ENCODE measurements around the gene OR1M1. TPM values are rescaled to one million over a fixed set of nuclear protein-coding genes. Genes with fewer than 3 reads are reported as not detected.

OR1M1 gene

GRCh38 chr19:9140159-9140874, 53.5 kb downstream of the OR1M1 start, which contains the start of gene ZNF317:
Gene ZNF317, plus strand, starts transcription at chr19:9140397. Its CDS starts 15,620 bp downstream, at chr19:9156017.
- Histone ChIP-seq H3K27me3 (ENCODE audit: control insufficient read depth, insufficient read depth, low read length) (no peaks in the 10 kb centered on the region), H3K36me3 (ENCODE audit: insufficient read depth, low read length) (peaks cover 16% of the 10 kb centered on the region), H3K4me2 (ENCODE audit: low read length) (peak within 1 kb of the TSS; percentile 89), H3K4me1 (ENCODE audit: control insufficient read depth, insufficient read depth, low read length) (peaks cover 9% of the 10 kb centered on the region), H3K4me3 (ENCODE audit: low read length) (peak within 1 kb of the TSS; percentile 84), H3K9me3 (replicated peaks; ENCODE audit: low read length) (peaks cover 11% of the 10 kb centered on the region), H3K9ac (ENCODE audit: low read depth, low read length) (peak within 1 kb of the TSS; percentile 95)

GRCh38 chr19:9144920-9145319, 58.1 kb downstream of the OR1M1 start:
- no peaks in the 10 kb centered on the region for H3K27me3 ChIP-seq (ENCODE audit: control insufficient read depth, insufficient read depth, low read length)
- no peak overlapping the region for H3K4me3 ChIP-seq (ENCODE audit: low read length)
- H3K4me2 ChIP-seq (ENCODE audit: low read length): no peak overlapping the region
- peaks cover 26% of the 10 kb centered on the region for H3K9me3 ChIP-seq (replicated peaks; ENCODE audit: low read length)
- peaks cover 29% of the 10 kb centered on the region for H3K36me3 ChIP-seq (ENCODE audit: insufficient read depth, low read length)
- H3K9ac ChIP-seq (ENCODE audit: low read depth, low read length): no peak overlapping the region
- H3K4me1 ChIP-seq (ENCODE audit: control insufficient read depth, insufficient read depth, low read length): peaks cover 9% of the 10 kb centered on the region

Small RNA genes within 50 kb of the gene (small RNA-seq; reads per million reads assigned to genes)
- gene OR1M4P: not detected
